SH-SY5Y (cell line): ENCODE measurements around the gene TNFRSF17.

Source experiments
- GATA2 ChIP-seq: IDR thresholded peaks from 2 replicates; pipeline ENCODE4 v1.6.1; 2011; ENCODE audit warnings: mild to moderate bottlenecking, low read depth, low read length
- GATA3 ChIP-seq: IDR thresholded peaks from 2 replicates; pipeline ENCODE4 v1.6.1; 2011; ENCODE audit warnings: low read depth, mild to moderate bottlenecking, low read length, moderate library complexity

GRCh38 chr16:11950388-11950787, 14.6 kb upstream of the TNFRSF17 start:
- TF ChIP-seq GATA2 (no peak), GATA3 (no peak)
